ENCODE measurements around the gene CIBAR2. TPM values are rescaled to one million over a fixed set of nuclear protein-coding genes. Genes with fewer than 3 reads are reported as not detected.

Gene CIBAR2
- total and polyA plus RNA-seq, 10 of the 15 experiments (the other 5 are each of a cell fraction or from before 2014, with no cell fraction given), result 0.05 to 0.16 (median 0.07) TPM; not detected in 7

- Histone ChIP-seq H3K9ac (ENCODE audit: control insufficient read depth, insufficient read depth, low read length) (no peak overlapping the region), H3K4me2 (ENCODE audit: control insufficient read depth, insufficient read depth) (peak overlapping the region; percentile 63), H3K27ac (ENCODE audit: control insufficient read depth, insufficient read depth) (peak overlapping the region; percentile 35; the same call in 1 of the 2 replicates), H2AFZ (ENCODE audit: control insufficient read depth, low read depth, low read length) (peak overlapping the region; percentile 15), H4K20me1 (ENCODE audit: control insufficient read depth, insufficient read depth) (no peaks in the 10 kb centered on the region), H3K79me2 (ENCODE audit: control insufficient read depth, insufficient read depth, low read length) (no peaks in the 10 kb centered on the region; the same call in 1 of the 2 replicates), H3K4me3 (no peak overlapping the region), H3K9me3 (replicated peaks; ENCODE audit: control insufficient read depth, insufficient read depth, low read length) (no peaks in the 10 kb centered on the region), H3K27me3 (replicated peaks in 1 of 2; ENCODE audit: control insufficient read depth in 2 of 2, insufficient read depth in 2 of 2, low read length in 1 of 2) (no peaks in the 10 kb centered on the region), H3K36me3 (ENCODE audit: control insufficient read depth in 2 of 2, insufficient read depth in 2 of 2, low read length in 1 of 2) (no peaks in the 10 kb centered on the region), H3K4me1 (ENCODE audit: control insufficient read depth, insufficient read depth, low read length) (peaks cover 48% of the 10 kb centered on the region)
- no TSS peak for BruUV-seq (replicated peaks)
- SMC1A ChIA-PET (ENCODE audit: uncharacterized antibody, unreplicated experiment), result interaction anchor here (2.9 kb wide), 1 partner anchor 29 kb away, joined by 8 read pairs; the partner anchor contains the start of gene KIAA0513
- TF ChIP-seq E4F1 (IDR thresholded peaks at IDR 0.05; ENCODE audit: borderline replicate concordance, partially characterized antibody), result peak; percentile 13
- TF ChIP-seq RAD21 (IDR thresholded peaks at IDR 0.05; ENCODE audit: insufficient read depth, low read depth, low read length), result peak; percentile 39; the same call in 1 of the 2 replicates
- no peak for TF ChIP-seq NKRF (conservative IDR thresholded peaks at IDR 0.05)
- TF ChIP-seq CTCF (IDR thresholded peaks at IDR 0.05 in 2 of 3, conservative IDR thresholded peaks at IDR 0.05 in 1 of 3; ENCODE audit: control insufficient read depth in 2 of 3, extremely low read depth in 1 of 3, insufficient read depth in 1 of 3, low read depth in 3 of 3, low read length in 3 of 3), result peak in 2 of 3 experiments; percentile 31 to 52; a peak in 2 of 6 replicates
- DNase-seq (ENCODE audit: low read depth, low spot score) (no peak), ATAC-seq (peak; percentile 58), FAIRE-seq (no peak)
- CTCF ChIA-PET, result interaction anchor here (1.4 to 3.9 kb wide), 5 partner anchors 26 to 100 kb away, joined by 4 to 27 read pairs (median 8); partner anchors contain the start of gene KIAA0513
- 68% methylated on average over 9 of the region's 9 CpGs for WGBS (ENCODE audit: insufficient coverage, insufficient replicate concordance, low lambda C conversion rate, missing lambda C conversion rate)
- in situ Hi-C loops (cut with MboI), result no loop called here
- POLR2A ChIA-PET, result no interaction called here
- intact Hi-C loops (cut with micrococcal nuclease; ENCODE audit: unreplicated experiment), result loop anchor here (2.0 kb wide), 1 partner anchor 25 kb away; no protein-coding TSS in a partner anchor
- RAD21 ChIA-PET (ENCODE audit: unreplicated experiment), result no interaction called here
Observed at GRCh38 chr16:85057212-85057889, 54.9 kb downstream of the CIBAR2 start.
